H1 (cell line): ENCODE results near the gene IDH2. TPM values are rescaled to one million over a fixed set of nuclear protein-coding genes. Genes with fewer than 3 reads are reported as not detected.
A peak's percentile ranks its signal among the peaks of the same experiment; 100 is the strongest.

ENCODE experiments used
- CTCF ChIA-PET: fragments of 300-600 bp; sonication (Branson Sonifier 250); formaldehyde crosslinking; loops from one replicate; lab custom pipeline; 2021; ENCODE audit not compliant: partially characterized antibody; lab: Charles Lee
- POLR2A ChIA-PET: fragments of 300-600 bp; sonication (Branson Sonifier 250); formaldehyde crosslinking; loops from one replicate; lab custom pipeline; 2021; ENCODE audit warnings: inconsistent platforms; ENCODE audit not compliant: partially characterized antibody; lab: Charles Lee
- DNase-seq, 2 experiments: peaks; one replicate each; pipeline versions ENCODE4 v3.0.0 to v3.0.0-alpha.2; 2010 to 2022; ENCODE audit warnings: low spot score in 2 of 2, low read depth in 1 of 2, mixed read lengths in 1 of 2
- FAIRE-seq: peaks from 2 replicates; lab custom pipeline; 2011; peaks lifted over from hg19 to GRCh38; lab: Jason Lieb, UNC
- H2AFZ ChIP-seq: 2 replicates; pipeline ENCODE4 v1.8.1; 2012; ENCODE audit warnings: low read length, inconsistent platforms
- H2AK5ac ChIP-seq: 2 replicates; pipeline ENCODE4 v1.6.1; 2013; ENCODE audit warnings: low read depth, low read length
- H2BK120ac ChIP-seq: replicated peaks from 2 replicates; pipeline ENCODE3; 2013; ENCODE audit warnings: low read depth, low read length, inconsistent platforms
- H2BK12ac ChIP-seq: 2 replicates; pipeline ENCODE4 v1.6.1; 2013; ENCODE audit warnings: low read depth, low read length
- H2BK15ac ChIP-seq: 2 replicates; pipeline ENCODE4 v1.6.1; 2013; ENCODE audit warnings: low read length
- H2BK20ac ChIP-seq: 2 replicates; pipeline ENCODE4 v1.6.1; 2013; ENCODE audit warnings: low read length
- H2BK5ac ChIP-seq: 2 replicates; pipeline ENCODE4 v1.6.1; 2013; ENCODE audit warnings: low read depth, low read length
- H3K14ac ChIP-seq: 2 replicates; pipeline ENCODE4 v1.6.1; 2013; ENCODE audit warnings: inconsistent platforms; ENCODE audit not compliant: insufficient read length
- H3K18ac ChIP-seq: 2 replicates; pipeline ENCODE4 v1.6.1; 2013; ENCODE audit warnings: low read length; ENCODE audit errors: extremely low read depth
- H3K23ac ChIP-seq: 2 replicates; pipeline ENCODE4 v1.6.1; 2013; ENCODE audit warnings: inconsistent platforms; ENCODE audit not compliant: insufficient read length
- H3K23me2 ChIP-seq: 2 replicates; pipeline ENCODE4 v1.6.1; 2013; ENCODE audit warnings: low read depth, low read length
- H3K27ac ChIP-seq: 2 replicates; pipeline ENCODE4 v1.6.1; 2011; ENCODE audit warnings: low read depth, low read length, inconsistent platforms
- H3K27me3 ChIP-seq, 4 experiments: replicated peaks in 1 of 4; 1 replicate in 1 of 4; 2 replicates in 3 of 4; pipeline versions ENCODE4 v1.6.1 to v1.8.1; 2011 to 2013; ENCODE audit warnings: low read length in 3 of 4, mild to moderate bottlenecking in 3 of 4, inconsistent platforms in 2 of 4, mixed read lengths in 2 of 4, moderate library complexity in 1 of 4; ENCODE audit not compliant: control insufficient read depth in 3 of 4, insufficient read depth in 3 of 4; ENCODE audit errors: extremely low read depth in 1 of 4
- H3K36me3 ChIP-seq, 4 experiments: 2 replicates each; pipeline versions ENCODE4 v1.6.1 to v1.8.1; 2011 to 2013; ENCODE audit warnings: mild to moderate bottlenecking in 4 of 4, low read length in 3 of 4, moderate library complexity in 2 of 4, control low read depth in 1 of 4, inconsistent platforms in 1 of 4; ENCODE audit not compliant: insufficient read depth in 4 of 4, control insufficient read depth in 2 of 4
- H3K4ac ChIP-seq: replicated peaks from 2 replicates; pipeline ENCODE3; 2013; ENCODE audit warnings: low read length, low read depth, mixed read lengths, inconsistent platforms; ENCODE audit not compliant: insufficient read length
- H3K4me1 ChIP-seq, 4 experiments: replicated peaks in 1 of 4; 1 replicate in 1 of 4; 2 replicates in 3 of 4; pipeline versions ENCODE4 v1.6.1 to v1.8.1; 2011 to 2013; ENCODE audit warnings: low read length in 3 of 4, inconsistent platforms in 2 of 4, mixed read lengths in 1 of 4; ENCODE audit not compliant: insufficient read depth in 4 of 4, control insufficient read depth in 3 of 4
- H3K4me2 ChIP-seq, 2 experiments: 2 replicates each; pipeline versions ENCODE4 v1.6.1 to v1.8.1; 2011 to 2013; ENCODE audit warnings: low read depth in 2 of 2, low read length in 2 of 2, control low read depth in 1 of 2, inconsistent platforms in 1 of 2, mild to moderate bottlenecking in 1 of 2; ENCODE audit not compliant: insufficient read depth in 1 of 2
- H3K4me3 ChIP-seq, 4 experiments: fragments of 200-600, 300-600 bp in 1 of 4; sonication (generic), shearing (Covaris generic), sonication (Bioruptor Twin) in 1 of 4; 2 replicates each; pipeline versions ENCODE4 v1.5.1 to v1.8.1; 2011 to 2016; ENCODE audit warnings: low read length in 4 of 4, low read depth in 3 of 4, control low read depth in 2 of 4, inconsistent platforms in 2 of 4, mild to moderate bottlenecking in 2 of 4, mixed read lengths in 1 of 4, moderate library complexity in 1 of 4; ENCODE audit not compliant: insufficient read depth in 2 of 4; ENCODE audit errors: extremely low read depth in 1 of 4
- H3K56ac ChIP-seq: replicated peaks from 2 replicates; pipeline ENCODE3; 2013; ENCODE audit warnings: low read depth, mild to moderate bottlenecking, mixed read lengths, low read length, inconsistent platforms; ENCODE audit not compliant: insufficient read length
- H3K79me1 ChIP-seq: 2 replicates; pipeline ENCODE4 v1.6.1; 2013; ENCODE audit warnings: low read depth, low read length, control low read depth
- H3K79me2 ChIP-seq, 2 experiments: 2 replicates each; pipeline versions ENCODE4 v1.6.1 to v1.8.1; 2012 to 2013; ENCODE audit warnings: low read length in 2 of 2, mild to moderate bottlenecking in 2 of 2, inconsistent platforms in 1 of 2; ENCODE audit not compliant: insufficient read depth in 2 of 2, control insufficient read depth in 1 of 2
- H3K9ac ChIP-seq, 4 experiments: replicated peaks in 1 of 4; 1 replicate in 1 of 4; 2 replicates in 3 of 4; pipeline versions ENCODE4 v1.6.1 to v1.8.1; 2011 to 2013; ENCODE audit warnings: low read depth in 3 of 4, low read length in 3 of 4, control low read depth in 2 of 4, mild to moderate bottlenecking in 2 of 4, moderate library complexity in 2 of 4, inconsistent platforms in 1 of 4; ENCODE audit errors: extremely low read depth in 1 of 4
- H3K9me3 ChIP-seq, 2 experiments: 2 replicates each; pipeline versions ENCODE4 v1.6.1 to v1.8.1; 2012 to 2013; ENCODE audit warnings: mild to moderate bottlenecking in 2 of 2, moderate library complexity in 2 of 2, control low read depth in 1 of 2, inconsistent platforms in 1 of 2, low read depth in 1 of 2, low read length in 1 of 2, mixed read lengths in 1 of 2; ENCODE audit not compliant: insufficient read depth in 2 of 2
- H4K20me1 ChIP-seq, 2 experiments: replicated peaks in 1 of 2; 2 replicates each; pipeline versions ENCODE3 to v1.8.1; 2011 to 2013; ENCODE audit warnings: inconsistent platforms in 2 of 2, low read length in 2 of 2, mild to moderate bottlenecking in 1 of 2; ENCODE audit not compliant: insufficient read depth in 2 of 2, control insufficient read depth in 1 of 2
- H4K5ac ChIP-seq: 2 replicates; pipeline ENCODE4 v1.6.1; 2013; ENCODE audit warnings: low read length, low read depth, mixed read lengths, inconsistent platforms; ENCODE audit not compliant: insufficient read length
- H4K8ac ChIP-seq: 2 replicates; pipeline ENCODE4 v1.8.0; 2013; ENCODE audit warnings: mild to moderate bottlenecking, moderate library complexity, low read length, inconsistent platforms; ENCODE audit not compliant: insufficient read depth; ENCODE audit errors: extremely low read depth
- H4K91ac ChIP-seq: replicated peaks from 2 replicates; pipeline ENCODE3; 2013; ENCODE audit warnings: low read length, mixed read lengths, inconsistent platforms; ENCODE audit not compliant: insufficient read length
- ATF2 ChIP-seq: IDR thresholded peaks from 2 replicates; pipeline ENCODE4 v1.6.1; 2012; ENCODE audit warnings: low read length, inconsistent platforms
- BRCA1 ChIP-seq: IDR thresholded peaks from 2 replicates; pipeline ENCODE4 v1.6.1; 2012; ENCODE audit warnings: low read depth, low read length, improper control_type of control experiment
- EZH2 ChIP-seq: fragments of 200-600 bp; sonication (generic); IDR thresholded peaks from 2 replicates; pipeline ENCODE4 v1.7.1; 2012; ENCODE audit warnings: low read depth, mild to moderate bottlenecking, moderate library complexity, low read length, inconsistent platforms; ENCODE audit not compliant: severe bottlenecking
- HDAC2 ChIP-seq, 2 experiments: fragments of 300-600 bp in 1 of 2; sonication (generic) in 1 of 2; IDR thresholded peaks; 2 replicates each; pipeline ENCODE4 v1.6.1; 2011 to 2012; ENCODE audit warnings: low read depth in 2 of 2, low read length in 2 of 2, mild to moderate bottlenecking in 2 of 2, moderate library complexity in 2 of 2, borderline replicate concordance in 1 of 2, inconsistent platforms in 1 of 2
- JUN ChIP-seq: IDR thresholded peaks from 2 replicates; pipeline ENCODE4 v1.6.1; 2011; ENCODE audit warnings: low read depth, mild to moderate bottlenecking, improper control_type of control experiment, low read length
- RAD21 ChIP-seq, 2 experiments: IDR thresholded peaks in 1 of 2; conservative IDR thresholded peaks in 1 of 2; 2 replicates each; pipeline ENCODE4 v1.6.1; 2011; ENCODE audit warnings: low read depth in 2 of 2, low read length in 2 of 2, improper control_type of control experiment in 1 of 2, inconsistent platforms in 1 of 2, mild to moderate bottlenecking in 1 of 2, moderate library complexity in 1 of 2
- SAP30 ChIP-seq: fragments of 300-600 bp; sonication (generic); IDR thresholded peaks from 2 replicates; pipeline ENCODE4 v1.7.1; 2012; ENCODE audit warnings: low read length, moderate library complexity, mild to moderate bottlenecking, inconsistent platforms; ENCODE audit not compliant: insufficient read depth, insufficient replicate concordance
- SIX5 ChIP-seq: IDR thresholded peaks from 2 replicates; pipeline ENCODE4 v1.6.1; 2011; ENCODE audit warnings: mild to moderate bottlenecking, low read depth, low read length
- WGBS, 2 experiments: shearing (Covaris generic) in 1 of 2; methylation state at CpG; one replicate each; pipeline versions ENCODE4 v1.1.6 to v1.1.7; 2013 to 2015; ENCODE audit warnings: low lambda C conversion rate in 2 of 2, mixed read lengths in 2 of 2, inconsistent platforms in 1 of 2, low coverage in 1 of 2, missing lambda C conversion rate in 1 of 2; ENCODE audit not compliant: insufficient replicate concordance in 2 of 2, insufficient coverage in 1 of 2, insufficient read length in 1 of 2; ENCODE audit errors: extremely low coverage in 1 of 2, missing lambda C conversion rate in 1 of 2; 5-methylcytosine and 5-hydroxymethylcytosine counted together
- polyA plus RNA-seq, 7 experiments: library from polyadenylated mRNA; depleted of rRNA in 3 of 7; stranded (reverse) in 5 of 7; unstranded in 2 of 7; fragments of >200 nt in 5 of 7; fragments of 200-250 nt in 2 of 7; gene quantifications; 1 replicate in 5 of 7; 2 replicates in 1 of 7; 4 replicates in 1 of 7; pipeline versions ENCODE4 v1.2.1 to v1.2.3, GENCODE V29; 2011 to 2013; ENCODE audit warnings: missing spikeins in 2 of 7, mixed read lengths in 2 of 7
- total RNA-seq: library from RNA; stranded (reverse); fragmentation: NEBNext Ultra II Directional; extraction: Animal tissue kit (Norgen Biotek cat#: 25700); gene quantifications from 2 replicates; pipeline ENCODE4 v1.2.1, GENCODE V29; 2021

Gene IDH2
- total and polyA plus RNA-seq, 2 of the 8 experiments (the other 6 are each of a cell fraction or from before 2014, with no cell fraction given) = 64.2 to 84.6 TPM

- H4K5ac ChIP-seq = no peak overlapping the region
- peaks cover 0 to 4% of the 10 kb centered on the region in 2 experiments for H4K20me1 ChIP-seq
- H4K8ac ChIP-seq = peak overlapping the region; percentile 17; the same call in 1 of the 2 replicates
- H3K9ac ChIP-seq = no peak overlapping the region
- no peaks in the 10 kb centered on the region for H3K27me3 ChIP-seq
- H3K27ac ChIP-seq = no peak overlapping the region
- H3K36me3 ChIP-seq = peaks cover under 1 to 9% (median 5%) of the 10 kb centered on the region in 4 experiments; a peak in 3 of 8 replicates
- peaks cover 4 to 11% (median 7%) of the 10 kb centered on the region in 4 experiments; a peak in 6 of 7 replicates for H3K4me1 ChIP-seq
- no peak overlapping the region for H3K23ac ChIP-seq
- no peak overlapping the region for H2BK120ac ChIP-seq
- no peak overlapping the region for H4K91ac ChIP-seq
- DNase-seq (no peak), FAIRE-seq (no peak)
- no peak overlapping the region for H3K4me2 ChIP-seq
- 92% methylated on average over 28 of the region's 28 CpGs; no CpG with 5 or more reads in 1 of the 2 experiments for WGBS, 2 experiments
- no peak overlapping the region for H2AFZ ChIP-seq
- H2BK5ac ChIP-seq = no peak overlapping the region; the same call in 1 of the 2 replicates
- no peak overlapping the region for H3K56ac ChIP-seq
- no peak overlapping the region for H2BK15ac ChIP-seq
- no peak overlapping the region for H2BK20ac ChIP-seq
- H3K4ac ChIP-seq = no peak overlapping the region
- no peak overlapping the region for H3K4me3 ChIP-seq
- CTCF ChIA-PET = interaction anchor here (0.6 to 7.4 kb wide), 15 partner anchors 9 to 326 kb away, joined by 3 to 99 read pairs (median 4); partner anchors contain the start of gene IDH2
- no peak overlapping the region for H2BK12ac ChIP-seq
- POLR2A ChIA-PET = interaction anchor here (0.6 to 1.4 kb wide), 3 partner anchors 10 to 36 kb away, joined by 3 read pairs; no protein-coding TSS in a partner anchor
- no peaks in the 10 kb centered on the region for H3K79me2 ChIP-seq
- H2AK5ac ChIP-seq = 0 out of 2 replicates have a peak overlapping the region, but pooled peaks have one; percentile 13
- 0 out of 2 replicates have a peak, but pooled peaks cover 2% of the 10 kb centered on the region for H3K79me1 ChIP-seq
- no peak overlapping the region for H3K18ac ChIP-seq
- no peaks in the 10 kb centered on the region for H3K9me3 ChIP-seq
- no peak overlapping the region for H3K14ac ChIP-seq
- no peaks in the 10 kb centered on the region for H3K23me2 ChIP-seq
- TF ChIP-seq JUN (no peak), ATF2 (no peak), HDAC2 (IDR thresholded peaks at IDR 0.05; ENCODE audit: borderline replicate concordance in 1 of 2, low read depth in 2 of 2, low read length in 2 of 2) (no peak), BRCA1 (no peak), SIX5 (no peak), SAP30 (no peak), EZH2 (no peak), RAD21 (IDR thresholded peaks at IDR 0.05 in 1 of 2, conservative IDR thresholded peaks at IDR 0.05 in 1 of 2; ENCODE audit: low read depth in 2 of 2, low read length in 2 of 2) (no peak)
Measured at GRCh38 chr15:90079619-90080457, 22.4 kb downstream of the IDH2 start.
